ENCODE data around the gene TEAD3.
"Not testable (repeated sequence)": the region's sequence is repeated elsewhere in the genome, so short reads cannot be mapped to it uniquely, and the experiment has no call there.

TEAD3 gene

GRCh38 chr6:35452183-35453090 is 44.4 kb downstream of the TEAD3 start, which contains the start of gene FANCE:
TSS of gene FANCE (plus strand) at chr6:35452338. CDS start at chr6:35452546, 208 bp downstream.
- Histone ChIP-seq H3K4me1 (peaks cover 14% of the 10 kb centered on the region), H3K4me3 (peak within 1 kb of the TSS; percentile 64), H3K9me3 (no peaks in the 10 kb centered on the region), H3K27me3 (ENCODE audit: low read depth) (no peaks in the 10 kb centered on the region), H3K36me3 (replicated peaks) (peaks cover 6% of the 10 kb centered on the region)
- DNase-seq (ENCODE audit: low spot score in 2 of 2): peak; percentile 80 to 97
- in situ Hi-C loops (cut with MboI; ENCODE audit: low sequenced_read_pairs): loop anchor here (5.0 kb wide), 1 partner anchor 110 kb away; the partner anchor contains the start of gene PPARD

DNA sequence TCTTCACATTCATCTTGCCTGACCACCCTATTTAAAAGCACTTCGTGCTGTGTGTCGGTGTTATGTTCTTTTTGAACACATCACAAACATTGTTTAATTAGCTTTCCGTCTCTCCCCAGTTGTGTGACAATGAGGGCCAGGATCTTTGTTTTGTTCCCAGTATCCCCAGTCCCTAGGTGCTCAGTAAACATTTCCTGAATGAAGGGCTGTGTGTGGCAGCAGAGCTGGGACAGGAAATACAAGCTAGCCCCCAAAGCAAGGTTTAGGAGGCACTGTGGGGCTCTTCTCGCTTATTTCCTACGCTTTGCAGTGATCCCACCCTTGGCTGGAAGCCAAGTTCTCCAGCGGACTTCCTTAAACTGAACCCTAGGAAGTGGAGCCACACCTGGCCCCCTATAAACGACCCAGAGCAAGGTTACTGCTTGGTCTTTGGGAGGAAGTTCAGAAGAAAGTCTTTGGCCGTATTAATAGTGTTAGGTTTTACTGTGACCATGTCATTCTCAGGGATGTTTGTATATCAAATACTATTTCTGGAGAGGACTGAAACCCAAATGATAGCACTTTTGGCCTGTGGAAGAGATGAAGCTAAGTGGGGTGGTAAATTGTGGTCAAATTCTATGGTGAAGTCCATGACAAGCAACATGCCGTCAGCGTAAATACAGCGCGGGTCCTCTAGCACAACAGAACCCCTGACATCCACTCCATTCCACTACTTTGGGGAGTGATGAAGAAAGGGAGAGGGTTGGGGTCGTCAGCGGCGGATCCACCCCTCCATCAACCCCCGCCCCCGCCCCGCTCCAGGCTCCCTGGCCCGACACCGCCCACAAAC is 45.3 kb downstream of the TEAD3 start:
- in situ Hi-C loops (cut with MboI; ENCODE audit: low sequenced_read_pairs): loop anchor here (5.0 kb wide), 1 partner anchor 109 kb away; the partner anchor contains the start of gene PPARD
- Histone ChIP-seq H3K4me3 (peak overlapping the region; percentile 64), H3K4me1 (peaks cover 14% of the 10 kb centered on the region), H3K36me3 (replicated peaks) (peaks cover 2% of the 10 kb centered on the region), H3K27me3 (ENCODE audit: low read depth) (no peaks in the 10 kb centered on the region), H3K9me3 (no peaks in the 10 kb centered on the region)
- DNase-seq (ENCODE audit: low spot score in 2 of 2): no peak

DNA sequence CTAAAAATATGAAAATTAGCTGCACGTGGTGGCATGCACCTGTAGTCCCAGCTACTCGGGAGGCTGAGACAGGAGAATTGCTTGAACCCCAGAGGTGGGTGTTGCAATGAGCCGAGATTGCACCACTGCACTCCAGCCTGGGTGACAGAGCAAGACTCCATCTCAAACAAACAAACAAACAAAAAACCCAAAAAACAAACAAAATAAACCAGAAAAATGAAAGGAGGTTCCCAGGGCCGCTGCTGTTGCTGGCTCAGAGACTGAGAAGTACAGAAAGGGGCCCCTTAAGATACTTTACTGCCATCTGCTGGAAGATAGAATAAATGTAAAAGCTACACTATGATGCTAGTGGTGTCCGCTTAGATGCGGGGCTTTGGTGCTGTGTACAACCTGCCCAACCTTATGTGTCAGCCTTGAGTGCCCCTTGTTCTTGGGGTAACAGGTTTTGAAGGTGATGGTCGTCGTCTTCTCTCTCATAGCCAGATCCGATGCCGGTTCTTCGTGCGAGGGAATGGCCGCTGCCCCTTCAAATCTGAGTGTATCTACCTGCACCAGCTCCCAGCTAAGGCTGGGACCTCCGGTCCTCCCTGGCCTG is 47.5 kb downstream of the TEAD3 start:
- in situ Hi-C loops (cut with MboI; ENCODE audit: low sequenced_read_pairs): no loop called here
- no peak overlapping the region for H3K4me3 ChIP-seq

GRCh38 chr6:35448191-35448590 is 48.7 kb downstream of the TEAD3 start:
- peaks cover 6% of the 10 kb centered on the region for H3K4me1 ChIP-seq
- peak; percentile 48 to 75 for DNase-seq (ENCODE audit: low spot score in 2 of 2)
- no peaks in the 10 kb centered on the region for H3K9me3 ChIP-seq
- no peak overlapping the region for H3K4me3 ChIP-seq
- no peaks in the 10 kb centered on the region for H3K36me3 ChIP-seq (replicated peaks)
- in situ Hi-C loops (cut with MboI; ENCODE audit: low sequenced_read_pairs): no loop called here
- no peaks in the 10 kb centered on the region for H3K27me3 ChIP-seq (ENCODE audit: low read depth)

More for the DNA sequence above, 47.5 kb downstream of the TEAD3 start:
- DNase-seq (ENCODE audit: low spot score in 2 of 2): peak; percentile 48 to 76
- H3K36me3 ChIP-seq (replicated peaks): no peaks in the 10 kb centered on the region
- no peaks in the 10 kb centered on the region for H3K9me3 ChIP-seq
- no peaks in the 10 kb centered on the region for H3K27me3 ChIP-seq (ENCODE audit: low read depth)
- peaks cover 14% of the 10 kb centered on the region for H3K4me1 ChIP-seq

- in situ Hi-C loops (cut with MboI; ENCODE audit: low sequenced_read_pairs): no loop called here
- no peak for DNase-seq (ENCODE audit: low spot score in 2 of 2)
- H3K9me3 ChIP-seq: no peaks in the 10 kb centered on the region
- no peak overlapping the region for H3K4me3 ChIP-seq
- peaks cover 6% of the 10 kb centered on the region for H3K4me1 ChIP-seq
- no peaks in the 10 kb centered on the region for H3K27me3 ChIP-seq (ENCODE audit: low read depth)
- H3K36me3 ChIP-seq (replicated peaks): no peaks in the 10 kb centered on the region
Measured at GRCh38 chr6:35445691-35446090, 51.2 kb downstream of the TEAD3 start.

- H3K4me3 ChIP-seq: no peak overlapping the region
- in situ Hi-C loops (cut with MboI; ENCODE audit: low sequenced_read_pairs): no loop called here
- no peaks in the 10 kb centered on the region for H3K9me3 ChIP-seq
- H3K27me3 ChIP-seq (ENCODE audit: low read depth): no peaks in the 10 kb centered on the region
- H3K36me3 ChIP-seq (replicated peaks): no peaks in the 10 kb centered on the region
- peaks cover 6% of the 10 kb centered on the region for H3K4me1 ChIP-seq
- DNase-seq (ENCODE audit: low spot score in 2 of 2): no peak
Measured at GRCh38 chr6:35443341-35444030, 53.4 kb downstream of the TEAD3 start.

DNA sequence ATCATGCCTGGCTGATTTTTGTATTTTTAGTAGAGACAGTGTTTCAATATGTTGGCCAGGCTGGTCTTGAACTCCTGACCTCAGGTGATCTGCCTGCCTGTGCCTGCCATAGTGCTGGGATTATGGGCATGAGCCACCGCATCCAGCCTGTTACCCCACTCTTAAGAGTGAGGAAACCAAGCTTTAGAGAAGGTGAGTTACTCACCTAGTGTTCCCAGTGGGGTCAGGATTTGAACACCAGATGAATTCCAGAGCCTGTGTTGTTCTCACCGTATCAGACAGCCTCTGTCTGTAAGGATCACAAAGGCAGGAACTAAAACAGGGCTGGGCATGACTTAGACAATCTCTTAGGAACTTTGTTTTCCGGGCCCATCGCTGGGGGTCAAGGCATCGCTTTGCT is 54.2 kb downstream of the TEAD3 start:
- Histone ChIP-seq H3K36me3 (replicated peaks) (no peaks in the 10 kb centered on the region), H3K4me1 (no peaks in the 10 kb centered on the region), H3K4me3 (no peak overlapping the region), H3K27me3 (ENCODE audit: low read depth) (no peaks in the 10 kb centered on the region), H3K9me3 (no peaks in the 10 kb centered on the region)
- DNase-seq (ENCODE audit: low spot score in 2 of 2): no peak
- in situ Hi-C loops (cut with MboI; ENCODE audit: low sequenced_read_pairs): no loop called here

- no peaks in the 10 kb centered on the region for H3K36me3 ChIP-seq (replicated peaks)
- no peaks in the 10 kb centered on the region for H3K9me3 ChIP-seq
- H3K4me1 ChIP-seq: no peaks in the 10 kb centered on the region
- DNase-seq (ENCODE audit: low spot score in 2 of 2): no peak
- H3K4me3 ChIP-seq: no peak overlapping the region
- in situ Hi-C loops (cut with MboI; ENCODE audit: low sequenced_read_pairs): no loop called here
- no peaks in the 10 kb centered on the region for H3K27me3 ChIP-seq (ENCODE audit: low read depth)
Measured at GRCh38 chr6:35441642-35442041, 55.2 kb downstream of the TEAD3 start.

DNA sequence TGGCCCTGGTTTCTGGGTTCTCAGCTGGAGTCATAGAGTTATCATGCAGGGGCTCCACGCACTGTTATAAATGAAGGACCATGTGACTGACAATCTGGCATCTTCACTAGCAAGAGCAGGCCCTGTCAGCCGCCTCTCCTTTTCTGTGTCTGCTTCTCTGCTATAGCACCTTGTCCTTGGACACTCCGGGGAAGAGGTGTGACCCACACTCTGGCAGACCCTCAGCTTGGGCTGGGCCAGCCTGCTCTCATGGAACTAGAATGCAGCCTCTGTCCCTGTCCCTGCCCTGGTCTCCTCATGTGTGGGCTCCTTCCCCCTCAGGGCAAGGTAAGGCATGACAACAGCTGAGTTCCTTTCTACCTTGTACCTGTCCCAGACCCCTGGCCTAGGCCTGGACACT is 55.7 kb downstream of the TEAD3 start:
- Histone ChIP-seq H3K4me3 (no peak overlapping the region), H3K36me3 (replicated peaks) (no peaks in the 10 kb centered on the region), H3K27me3 (ENCODE audit: low read depth) (no peaks in the 10 kb centered on the region), H3K4me1 (no peaks in the 10 kb centered on the region), H3K9me3 (no peaks in the 10 kb centered on the region)
- DNase-seq (ENCODE audit: low spot score in 2 of 2): no peak
- in situ Hi-C loops (cut with MboI; ENCODE audit: low sequenced_read_pairs): no loop called here

- no peak for DNase-seq (ENCODE audit: low spot score in 2 of 2)
- Histone ChIP-seq H3K4me3 (no peak overlapping the region), H3K27me3 (ENCODE audit: low read depth) (no peaks in the 10 kb centered on the region), H3K4me1 (no peaks in the 10 kb centered on the region), H3K36me3 (replicated peaks) (no peaks in the 10 kb centered on the region), H3K9me3 (no peaks in the 10 kb centered on the region)
- in situ Hi-C loops (cut with MboI; ENCODE audit: low sequenced_read_pairs): no loop called here
Measured at GRCh38 chr6:35439308-35439707, 57.6 kb downstream of the TEAD3 start.

DNA sequence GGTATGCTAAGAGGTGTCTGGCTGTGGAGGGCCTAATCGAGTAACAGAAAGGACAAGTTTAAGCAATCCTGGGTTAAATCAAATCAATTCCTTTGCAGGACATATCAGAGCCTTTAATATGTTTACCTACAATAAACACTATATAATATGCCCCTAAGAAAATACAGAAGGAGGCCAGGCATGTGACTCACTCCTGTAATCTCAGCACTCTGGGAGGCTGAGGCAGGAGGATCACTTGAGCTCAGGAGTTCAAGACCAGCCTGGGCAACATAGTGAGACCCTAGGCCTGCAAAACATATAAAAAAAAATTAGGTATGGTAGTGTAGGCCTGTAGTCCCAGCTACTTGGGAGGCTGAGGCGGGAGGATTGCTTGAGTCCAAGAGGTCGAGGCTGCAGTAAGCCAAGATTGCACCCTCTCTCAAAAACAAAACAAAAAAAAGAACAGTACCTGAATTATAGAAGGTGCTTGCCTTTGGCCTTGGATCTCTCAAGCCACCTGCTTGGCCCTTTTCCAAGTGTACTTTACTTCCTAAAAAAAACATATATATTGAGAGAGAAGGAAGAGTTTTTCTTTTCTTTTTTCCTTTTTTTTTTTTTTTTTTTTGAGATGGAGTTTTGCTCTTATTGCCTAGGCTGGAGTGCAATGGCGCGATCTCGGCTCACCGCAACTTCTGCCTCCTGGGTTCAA is 58.4 kb downstream of the TEAD3 start:
- DNase-seq (ENCODE audit: low spot score in 2 of 2); H3K36me3 ChIP-seq (replicated peaks); H3K9me3 ChIP-seq; H3K4me3 ChIP-seq; in situ Hi-C loops (cut with MboI; ENCODE audit: low sequenced_read_pairs); H3K4me1 ChIP-seq; H3K27me3 ChIP-seq (ENCODE audit: low read depth): not testable (repeated sequence)

GRCh38 chr6:35436071-35436857 is 60.6 kb downstream of the TEAD3 start:
- in situ Hi-C loops (cut with MboI; ENCODE audit: low sequenced_read_pairs): no loop called here
- no peaks in the 10 kb centered on the region for H3K27me3 ChIP-seq (ENCODE audit: low read depth)
- H3K36me3 ChIP-seq (replicated peaks): no peaks in the 10 kb centered on the region
- no peak overlapping the region for H3K4me3 ChIP-seq
- DNase-seq (ENCODE audit: low spot score in 2 of 2): no peak
- no peaks in the 10 kb centered on the region for H3K4me1 ChIP-seq
- no peaks in the 10 kb centered on the region for H3K9me3 ChIP-seq
